Liver (tissue), 9 donors: ENCODE measurements around the gene PRM2. TPM values are rescaled to one million over a fixed set of nuclear protein-coding genes. Genes with fewer than 3 reads are reported as not detected.

ENCODE experiments used
- DNase-seq: peaks from one replicate; pipeline ENCODE4 v3.0.0-alpha.2; 2017; ENCODE audit warnings: low spot score
- H3K27ac ChIP-seq, 2 donors: one replicate each; pipeline ENCODE4 v1.7.0; 2013; ENCODE audit warnings: inconsistent platforms in 2 of 2, low read length in 2 of 2, control low read depth in 1 of 2, low read depth in 1 of 2, mild to moderate bottlenecking in 1 of 2
- H3K27me3 ChIP-seq, 4 donors: one replicate each; pipeline versions ENCODE4 v1.6.1 to v1.7.0; 2013; ENCODE audit warnings: low read length in 3 of 4, inconsistent platforms in 1 of 4, mild to moderate bottlenecking in 1 of 4, moderate library complexity in 1 of 4; ENCODE audit not compliant: control insufficient read depth in 4 of 4, insufficient read depth in 4 of 4
- H3K36me3 ChIP-seq, 4 donors: one replicate each; pipeline versions ENCODE4 v1.6.1 to v1.7.0; 2013; ENCODE audit warnings: low read length in 3 of 4, mild to moderate bottlenecking in 3 of 4, low read depth in 1 of 4, moderate library complexity in 1 of 4; ENCODE audit not compliant: control insufficient read depth in 4 of 4, insufficient read depth in 3 of 4
- H3K4me1 ChIP-seq, 4 donors: one replicate each; pipeline versions ENCODE4 v1.6.1 to v1.7.0; 2013; ENCODE audit warnings: low read length in 3 of 4, mild to moderate bottlenecking in 3 of 4, moderate library complexity in 1 of 4; ENCODE audit not compliant: control insufficient read depth in 4 of 4, insufficient read depth in 4 of 4
- H3K4me3 ChIP-seq, 3 donors: one replicate each; pipeline versions ENCODE4 v1.6.1 to v1.7.0; 2013; ENCODE audit warnings: low read length in 3 of 3, control low read depth in 1 of 3, low read depth in 1 of 3, mild to moderate bottlenecking in 1 of 3
- H3K9ac ChIP-seq, 2 donors: one replicate each; pipeline ENCODE4 v1.7.0; 2013; ENCODE audit warnings: low read length in 2 of 2, mild to moderate bottlenecking in 2 of 2, moderate library complexity in 2 of 2, control low read depth in 1 of 2, low read depth in 1 of 2
- H3K9me3 ChIP-seq, 4 donors: one replicate each; pipeline versions ENCODE4 v1.6.1 to v1.7.0; 2013; ENCODE audit warnings: low read length in 3 of 4; ENCODE audit not compliant: control insufficient read depth in 4 of 4
- ATF3 ChIP-seq: IDR thresholded peaks from 2 replicates; pipeline ENCODE4 v1.6.1; 2016; ENCODE audit warnings: antibody characterized with exemption
- CTCF ChIP-seq: fragments of 150-350 bp; IDR thresholded peaks from 2 replicates; pipeline ENCODE4 v1.5.1; 2017; ENCODE audit warnings: improper control_type of control experiment, low read depth, low read length; ENCODE audit not compliant: missing input control
- EGR1 ChIP-seq, 2 donors: IDR thresholded peaks; 2 replicates each; pipeline ENCODE4 v1.6.1; 2016 to 2018; ENCODE audit warnings: antibody characterized with exemption in 2 of 2, low read depth in 2 of 2
- FOXA1 ChIP-seq: IDR thresholded peaks from 2 replicates; pipeline ENCODE4 v1.6.1; 2016; ENCODE audit warnings: antibody characterized with exemption
- FOXA2 ChIP-seq: IDR thresholded peaks from 2 replicates; pipeline ENCODE4 v1.6.1; 2016; ENCODE audit warnings: antibody characterized with exemption
- HNF4A ChIP-seq, 2 donors: conservative IDR thresholded peaks; 2 replicates each; pipeline ENCODE4 v1.6.1; 2016; ENCODE audit warnings: antibody characterized with exemption in 2 of 2, mild to moderate bottlenecking in 2 of 2
- HNF4G ChIP-seq: IDR thresholded peaks from 2 replicates; pipeline ENCODE4 v1.6.1; 2016; ENCODE audit warnings: antibody characterized with exemption
- JUND ChIP-seq, 2 donors: IDR thresholded peaks; 2 replicates each; pipeline ENCODE4 v1.6.1; 2016; ENCODE audit warnings: antibody characterized with exemption in 2 of 2
- MAX ChIP-seq: IDR thresholded peaks from 2 replicates; pipeline ENCODE4 v1.6.1; 2016; ENCODE audit warnings: antibody characterized with exemption
- NR2F2 ChIP-seq: IDR thresholded peaks from 2 replicates; pipeline ENCODE4 v1.6.1; 2016; ENCODE audit warnings: antibody characterized with exemption
- RAD21 ChIP-seq, 2 donors: IDR thresholded peaks; 2 replicates each; pipeline ENCODE4 v1.6.1; 2016; ENCODE audit warnings: antibody characterized with exemption in 2 of 2, mild to moderate bottlenecking in 2 of 2
- REST ChIP-seq: IDR thresholded peaks from 2 replicates; pipeline ENCODE4 v1.6.1; 2016; ENCODE audit warnings: antibody characterized with exemption, mild to moderate bottlenecking
- RXRA ChIP-seq, 2 donors: IDR thresholded peaks; 2 replicates each; pipeline ENCODE4 v1.6.1; 2017 to 2018; ENCODE audit warnings: antibody characterized with exemption in 2 of 2, mild to moderate bottlenecking in 1 of 2
- SP1 ChIP-seq: IDR thresholded peaks from 2 replicates; pipeline ENCODE4 v1.6.1; 2018; ENCODE audit warnings: antibody characterized with exemption, mild to moderate bottlenecking
- YY1 ChIP-seq: IDR thresholded peaks from 2 replicates; pipeline ENCODE4 v1.6.1; 2016; ENCODE audit warnings: antibody characterized with exemption, mild to moderate bottlenecking
- ZBTB33 ChIP-seq: IDR thresholded peaks from 2 replicates; pipeline ENCODE4 v1.6.1; 2016; ENCODE audit warnings: antibody characterized with exemption
- WGBS: extraction: QIAGEN DNeasy Blood & Tissue Kit; methylation state at CpG from one replicate; pipeline ENCODE4 v1.1.7; 2013; 5-methylcytosine and 5-hydroxymethylcytosine counted together
- polyA plus RNA-seq, 2 donors: library from polyadenylated mRNA; stranded (reverse) in 1 of 2; unstranded in 1 of 2; fragments of 200-250 nt in 1 of 2; fragments of >200 nt in 1 of 2; fragmentation: Nextera tagmentation in 1 of 2; extraction: Ambion mirVana in 1 of 2; gene quantifications; one replicate each; pipeline versions ENCODE4 v1.2.1 to v1.2.3, GENCODE V29; 2013 to 2015
- total RNA-seq, 2 donors: library from RNA; depleted of rRNA; stranded (reverse); fragments of >200 nt; gene quantifications; one replicate each; pipeline ENCODE4 v1.2.3, GENCODE V29; 2014
- donor health status: healthy.
- donor health status: healthy.
- donor health status: healthy.
- donor health status: healthy.
- donor health status: healthy.

Gene PRM2
- total and polyA plus RNA-seq, 4 donors, result not detected

GRCh38 chr16:11235703-11235991 lies 40.6 kb downstream of the PRM2 start:
- Histone ChIP-seq H3K4me3 (no peak overlapping the region), H3K27me3 (no peaks in the 10 kb centered on the region), H3K9me3 (no peaks in the 10 kb centered on the region), H3K9ac (no peak overlapping the region), H3K36me3 (no peaks in the 10 kb centered on the region), H3K27ac (no peak overlapping the region), H3K4me1 (peaks cover 2 to 7% (median 5%) of the 10 kb centered on the region in 4 donors)
- no peak for TF ChIP-seq JUND (IDR thresholded peaks at IDR 0.05)
- peak; percentile 33 for TF ChIP-seq SP1
- peak in 1 of 2 donors; percentile 15 for TF ChIP-seq HNF4A (conservative IDR thresholded peaks at IDR 0.05)
- peak; percentile 22 for TF ChIP-seq MAX
- no peak for DNase-seq
- WGBS, result 23% methylated on average over 5 of the region's 5 CpGs

- no peak for DNase-seq
- Histone ChIP-seq H3K9ac (no peak overlapping the region), H3K4me1 (peaks cover 2 to 7% (median 5%) of the 10 kb centered on the region in 4 donors), H3K27me3 (no peaks in the 10 kb centered on the region), H3K9me3 (no peaks in the 10 kb centered on the region), H3K4me3 (no peak overlapping the region), H3K27ac (no peak overlapping the region), H3K36me3 (no peaks in the 10 kb centered on the region)
- 88% methylated on average over 13 of the region's 13 CpGs for WGBS
- TF ChIP-seq FOXA2, result no peak
- TF ChIP-seq JUND (IDR thresholded peaks at IDR 0.05), result no peak
- TF ChIP-seq YY1, result no peak
- TF ChIP-seq HNF4A (conservative IDR thresholded peaks at IDR 0.05), result no peak
- TF ChIP-seq EGR1 (IDR thresholded peaks at IDR 0.05; ENCODE audit: low read depth in 2 of 2), result no peak
- TF ChIP-seq RAD21 (IDR thresholded peaks at IDR 0.05), result no peak
- no peak for TF ChIP-seq SP1
- TF ChIP-seq RXRA (IDR thresholded peaks at IDR 0.05), result no peak
- TF ChIP-seq CTCF, result no peak
- TF ChIP-seq MAX, result no peak
- TF ChIP-seq REST, result no peak
- TF ChIP-seq HNF4G, result no peak
- no peak for TF ChIP-seq ATF3
- no peak for TF ChIP-seq ZBTB33
- TF ChIP-seq FOXA1, result no peak
- no peak for TF ChIP-seq NR2F2
Observed at GRCh38 chr16:11234884-11235702, 41.2 kb downstream of the PRM2 start.
